HCT116 (cell line): ENCODE measurements around the gene REPS2. TPM values are rescaled to one million over a fixed set of nuclear protein-coding genes. Genes with fewer than 3 reads are reported as not detected.

Experiments
- ATAC-seq: fragments of 200-7000 bp; cut with Tn5 transposase; 2 replicates; pipeline ENCODE4 v1.9.1; 2020; ENCODE audit warnings: mild to moderate bottlenecking, moderate library complexity
- BruUV-seq: library from RNA; stranded (reverse); fragments of 400-500 nt; replicated peaks from 2 replicates; lab custom pipeline; 2021; lab: Mats Ljungman, UMichigan
- CTCF ChIA-PET: fragments of 300-600 bp; sonication (Branson Sonifier 250); formaldehyde crosslinking; loops from one replicate; lab custom pipeline; 2021; ENCODE audit warnings: antibody characterized with exemption; lab: Charles Lee
- POLR2A ChIA-PET: fragments of 300-600, 350-600 bp; sonication (Branson Sonifier 250); formaldehyde crosslinking; loops from one replicate; lab custom pipeline; 2021; ENCODE audit warnings: antibody characterized with exemption; lab: Charles Lee
- RAD21 ChIA-PET, 2 experiments: fragments of 300-600 bp; sonication (Branson Sonifier 250); formaldehyde crosslinking; loops; one replicate each; lab custom pipeline; 2023; ENCODE audit warnings: low total read pairs in 2 of 2; ENCODE audit not compliant: uncharacterized antibody in 2 of 2, unreplicated experiment in 2 of 2, low non-redundant PET in 1 of 2; lab: Charles Lee
- DNase-seq: peaks from one replicate; pipeline ENCODE4 v3.0.0-alpha.2; 2010; ENCODE audit warnings: low read depth, low spot score
- H2AFZ ChIP-seq: fragments of 200-600 bp; shearing (Covaris generic), sonication (generic); 2 replicates; pipeline ENCODE4 v1.6.1; 2017; ENCODE audit warnings: low read depth, mixed run types, mixed read lengths, antibody characterized with exemption, low read length; ENCODE audit not compliant: poor library complexity, severe bottlenecking
- H3K27ac ChIP-seq: 2 replicates; pipeline ENCODE4 v1.5.1; 2012; ENCODE audit warnings: low read depth, low read length
- H3K27me3 ChIP-seq: fragments of 200-600 bp; sonication (generic); 2 replicates; pipeline ENCODE4 v1.6.1; 2016; ENCODE audit warnings: mixed run types, low read length, mixed read lengths; ENCODE audit not compliant: insufficient read depth
- H3K36me3 ChIP-seq, 2 experiments: fragments of 200-500 bp in 1 of 2; fragments of 200-600 bp in 1 of 2; sonication (Bioruptor generic) in 1 of 2; sonication (generic) in 1 of 2; 2 replicates each; pipeline versions ENCODE4 v1.5.1 to v1.6.1; 2014 to 2016; ENCODE audit warnings: low read length in 2 of 2, inconsistent platforms in 1 of 2, mixed read lengths in 1 of 2, mixed run types in 1 of 2; ENCODE audit not compliant: insufficient read depth in 2 of 2, control insufficient read depth in 1 of 2
- H3K4me1 ChIP-seq, 2 experiments: fragments of 200-600 bp in 1 of 2; sonication (generic) in 1 of 2; 2 replicates each; pipeline versions ENCODE4 v1.5.1 to v1.6.1; 2012 to 2017; ENCODE audit warnings: low read length in 2 of 2, inconsistent platforms in 1 of 2, mild to moderate bottlenecking in 1 of 2, mixed read lengths in 1 of 2, mixed run types in 1 of 2, moderate library complexity in 1 of 2; ENCODE audit not compliant: insufficient read depth in 2 of 2, control insufficient read depth in 1 of 2
- H3K4me2 ChIP-seq: fragments of 200-600 bp; sonication (generic); 2 replicates; pipeline ENCODE4 v1.6.1; 2017; ENCODE audit warnings: mixed run types, low read length, mixed read lengths
- H3K4me3 ChIP-seq, 2 experiments: fragments of 200-600 bp in 1 of 2; sonication (generic) in 1 of 2; replicated peaks in 1 of 2; 2 replicates each; pipeline ENCODE4 v1.5.1; 2011 to 2016; ENCODE audit warnings: low read length in 2 of 2, control low read depth in 1 of 2, low read depth in 1 of 2, mild to moderate bottlenecking in 1 of 2, mixed read lengths in 1 of 2, mixed run types in 1 of 2
- H3K79me2 ChIP-seq: fragments of 200-600 bp; sonication (generic); 2 replicates; pipeline ENCODE4 v1.6.1; 2017; ENCODE audit warnings: mild to moderate bottlenecking, mixed run types, low read length, moderate library complexity, mixed read lengths; ENCODE audit not compliant: insufficient read depth
- H3K9ac ChIP-seq: fragments of 200-600 bp; sonication (generic); 2 replicates; pipeline ENCODE4 v1.6.1; 2016; ENCODE audit warnings: low read length, mixed read lengths
- H3K9me2 ChIP-seq: fragments of 200-600 bp; sonication (generic), shearing (Covaris generic); 2 replicates; pipeline ENCODE4 v1.6.1; 2017; ENCODE audit warnings: mixed run types, mild to moderate bottlenecking, moderate library complexity; ENCODE audit not compliant: insufficient read depth
- H3K9me3 ChIP-seq, 2 experiments: fragments of 200-500 bp in 1 of 2; fragments of 200-600 bp in 1 of 2; sonication (Bioruptor generic) in 1 of 2; sonication (generic) in 1 of 2; 2 replicates each; pipeline ENCODE4 v1.6.1; 2014 to 2017; ENCODE audit warnings: low read length in 2 of 2, mixed read lengths in 2 of 2, inconsistent platforms in 1 of 2, low read depth in 1 of 2, mild to moderate bottlenecking in 1 of 2, mixed run types in 1 of 2, moderate library complexity in 1 of 2; ENCODE audit not compliant: control insufficient read depth in 1 of 2, insufficient read depth in 1 of 2
- H4K20me1 ChIP-seq: fragments of 200-600 bp; sonication (generic), shearing (Covaris generic); 2 replicates; pipeline ENCODE4 v1.6.1; 2017; ENCODE audit warnings: mixed run types, mild to moderate bottlenecking, moderate library complexity; ENCODE audit not compliant: insufficient read depth
- ATF3 ChIP-seq: IDR thresholded peaks from 2 replicates; pipeline ENCODE4 v1.6.1; 2012
- CEBPB ChIP-seq: IDR thresholded peaks from 2 replicates; pipeline ENCODE4 v1.6.1; 2012; ENCODE audit warnings: low read depth
- FOSL1 ChIP-seq: IDR thresholded peaks from 2 replicates; pipeline ENCODE4 v1.6.1; 2012; ENCODE audit warnings: low read depth
- JUND ChIP-seq: IDR thresholded peaks from 2 replicates; pipeline ENCODE4 v1.6.1; 2012
- RAD21 ChIP-seq: IDR thresholded peaks from 2 replicates; pipeline ENCODE4 v1.6.1; 2012; ENCODE audit warnings: low read depth, mild to moderate bottlenecking
- REST ChIP-seq: IDR thresholded peaks from 2 replicates; pipeline ENCODE4 v1.6.1; 2012; ENCODE audit warnings: low read depth
- SP1 ChIP-seq: IDR thresholded peaks from 2 replicates; pipeline ENCODE4 v1.6.1; 2012; ENCODE audit warnings: low read depth
- SRF ChIP-seq: IDR thresholded peaks from 2 replicates; pipeline ENCODE4 v1.6.1; 2012; ENCODE audit warnings: low read depth
- TCF7L2 ChIP-seq: IDR thresholded peaks from 2 replicates; pipeline ENCODE4 v1.7.0; 2011; ENCODE audit warnings: borderline replicate concordance, inconsistent platforms; ENCODE audit not compliant: insufficient read depth, insufficient read length; ENCODE audit errors: extremely low read depth
- YY1 ChIP-seq: IDR thresholded peaks from 2 replicates; pipeline ENCODE4 v1.6.1; 2011; ENCODE audit warnings: low read length, low read depth, moderate library complexity, mild to moderate bottlenecking; ENCODE audit not compliant: insufficient replicate concordance; ENCODE audit errors: extremely low read depth
- ZBTB33 ChIP-seq: IDR thresholded peaks from 2 replicates; pipeline ENCODE4 v1.6.1; 2011; ENCODE audit warnings: mild to moderate bottlenecking, low read length, moderate library complexity; ENCODE audit not compliant: insufficient replicate concordance; ENCODE audit errors: extremely low read depth
- ZFX ChIP-seq: fragments of 450-650 bp; IDR thresholded peaks from 2 replicates; pipeline ENCODE4 v1.6.1; 2017
- intact Hi-C: fragments of 100-400 bp; cut with micrococcal nuclease; formaldehyde crosslinking; loops from 2 replicates; pipeline ENCODE4 v1.10.0; 2022
- total RNA-seq: library from RNA; stranded (reverse); gene quantifications from one replicate; pipeline ENCODE4 v1.2.1, GENCODE V29; 2021; ENCODE audit not compliant: unreplicated experiment

REPS2 gene
- total RNA-seq, 1 experiment from 2014 or later: 4.5 TPM

GRCh38 chrX:17120816-17121215 is 174.4 kb downstream of the REPS2 start:
- H3K79me2 ChIP-seq: no peaks in the 10 kb centered on the region
- no peak overlapping the region for H3K27ac ChIP-seq
- H4K20me1 ChIP-seq: no peaks in the 10 kb centered on the region
- no peak overlapping the region for H3K4me3 ChIP-seq
- intact Hi-C loops: loop anchor here (2.0 to 5.0 kb wide), 2 partner anchors 470 to 571 kb away; no protein-coding TSS in a partner anchor
- H2AFZ ChIP-seq: no peak overlapping the region
- H3K4me1 ChIP-seq: no peaks in the 10 kb centered on the region
- no peak for DNase-seq
- H3K4me2 ChIP-seq: no peak overlapping the region
- POLR2A ChIA-PET: no interaction called here
- no peak overlapping the region for H3K9ac ChIP-seq
- CTCF ChIA-PET: interaction anchor here (1.5 kb wide), 1 partner anchor 606 kb away, joined by 4 read pairs; no protein-coding TSS in a partner anchor
- RAD21 ChIA-PET: no interaction called here
- no peaks in the 10 kb centered on the region for H3K9me3 ChIP-seq
- H3K27me3 ChIP-seq: no peaks in the 10 kb centered on the region
- H3K9me2 ChIP-seq: no peaks in the 10 kb centered on the region
- ATAC-seq: no peak
- BruUV-seq: no TSS peak
- no peaks in the 10 kb centered on the region for H3K36me3 ChIP-seq
- TF ChIP-seq SRF (no peak), SP1 (no peak), FOSL1 (no peak), ZBTB33 (no peak), JUND (no peak), YY1 (no peak), TCF7L2 (no peak), ATF3 (no peak), CEBPB (no peak), REST (no peak), RAD21 (no peak), ZFX (no peak)
